OCI-LY3 (cell line): Measurements from ENCODE around the gene RPP40.

Source experiments
- H2AFZ ChIP-seq: fragments of 200-600, 300-600 bp; shearing (Covaris generic); 2 replicates; pipeline ENCODE4 v1.6.0; 2014; ENCODE audit warnings: antibody characterized with exemption, low read depth, low read length
- H3K27ac ChIP-seq: fragments of 200-600, 300-600 bp; sonication (generic); 2 replicates; pipeline ENCODE4 v1.5.1; 2014; ENCODE audit warnings: mild to moderate bottlenecking, low read length, moderate library complexity, mixed read lengths
- H3K27me3 ChIP-seq: fragments of 200-600, 300-600 bp; sonication (generic); 2 replicates; pipeline ENCODE4 v1.6.1; 2014; ENCODE audit warnings: low read depth, low read length, mixed read lengths
- H3K36me3 ChIP-seq: fragments of 200-600, 300-600 bp; sonication (generic); replicated peaks from 2 replicates; pipeline ENCODE3; 2014; ENCODE audit warnings: low read depth, low read length, mixed read lengths
- H3K4me1 ChIP-seq: fragments of 300-600, 200-600 bp; sonication (generic); 2 replicates; pipeline ENCODE4 v1.6.1; 2014; ENCODE audit warnings: low read length, mixed read lengths
- H3K4me2 ChIP-seq: fragments of 200-600, 300-600 bp; sonication (generic); 2 replicates; pipeline ENCODE4 v1.6.1; 2014; ENCODE audit warnings: low read length, mixed read lengths
- H3K4me3 ChIP-seq: fragments of 300-600, 200-600 bp; sonication (generic); 2 replicates; pipeline ENCODE4 v1.5.1; 2014; ENCODE audit warnings: antibody characterized with exemption, mild to moderate bottlenecking, low read length, moderate library complexity
- H3K79me2 ChIP-seq: fragments of 300-600, 200-600 bp; shearing (Covaris generic); 2 replicates; pipeline ENCODE4 v1.6.1; 2014; ENCODE audit warnings: mild to moderate bottlenecking, low read length, mixed read lengths
- H3K9ac ChIP-seq: fragments of 300-600, 200-600 bp; shearing (Covaris generic); 2 replicates; pipeline ENCODE4 v1.6.0; 2014; ENCODE audit warnings: mild to moderate bottlenecking, low read length, moderate library complexity
- H3K9me3 ChIP-seq: fragments of 200-600, 300-600 bp; shearing (Covaris generic); 2 replicates; pipeline ENCODE4 v1.6.1; 2014; ENCODE audit warnings: low read length, mixed read lengths; ENCODE audit not compliant: insufficient read depth
- H4K20me1 ChIP-seq: fragments of 200-600, 300-600 bp; sonication (generic); 2 replicates; pipeline ENCODE4 v1.6.1; 2016; ENCODE audit warnings: low read length, mixed read lengths; ENCODE audit not compliant: insufficient read depth
- CTCF ChIP-seq: fragments of 200-600, 300-600 bp; sonication (generic); IDR thresholded peaks from 2 replicates; pipeline ENCODE4 v1.5.1; 2014; ENCODE audit warnings: antibody characterized with exemption, low read length, low read depth
- EZH2phosphoT487 ChIP-seq: fragments of 200-600 bp; shearing (Covaris generic); IDR thresholded peaks from 2 replicates; pipeline ENCODE4 v1.6.1; 2018; ENCODE audit warnings: antibody characterized with exemption, mixed run types, low read depth

The RPP40 gene

GRCh38 chr6:4997862-4998261 lies 6.0 kb downstream of the RPP40 start:
- H4K20me1 ChIP-seq: no peaks in the 10 kb centered on the region
- no peak overlapping the region for H3K4me2 ChIP-seq
- no peak overlapping the region for H2AFZ ChIP-seq
- no peaks in the 10 kb centered on the region for H3K9me3 ChIP-seq
- H3K36me3 ChIP-seq: no peaks in the 10 kb centered on the region
- no peaks in the 10 kb centered on the region for H3K4me1 ChIP-seq
- no peak overlapping the region for H3K9ac ChIP-seq
- H3K27ac ChIP-seq: no peak overlapping the region
- TF ChIP-seq EZH2phosphoT487 (no peak), CTCF (no peak)
- no peak overlapping the region for H3K4me3 ChIP-seq
- no peaks in the 10 kb centered on the region for H3K79me2 ChIP-seq
- no peaks in the 10 kb centered on the region for H3K27me3 ChIP-seq

GRCh38 chr6:4994741-4995140 lies 9.1 kb downstream of the RPP40 start:
- Histone ChIP-seq H3K36me3 (no peaks in the 10 kb centered on the region), H3K4me1 (no peaks in the 10 kb centered on the region), H3K4me3 (no peak overlapping the region), H3K79me2 (no peaks in the 10 kb centered on the region), H3K9ac (no peak overlapping the region), H2AFZ (no peak overlapping the region), H3K27ac (no peak overlapping the region), H3K9me3 (no peaks in the 10 kb centered on the region), H3K4me2 (no peak overlapping the region), H3K27me3 (no peaks in the 10 kb centered on the region), H4K20me1 (no peaks in the 10 kb centered on the region)
- no peak for TF ChIP-seq CTCF
- TF ChIP-seq EZH2phosphoT487: no peak

- H3K27me3 ChIP-seq: no peaks in the 10 kb centered on the region
- no peak overlapping the region for H3K4me3 ChIP-seq
- H3K27ac ChIP-seq: no peak overlapping the region
- H2AFZ ChIP-seq: no peak overlapping the region
- no peak overlapping the region for H3K9ac ChIP-seq
- no peaks in the 10 kb centered on the region for H3K4me1 ChIP-seq
- no peak for TF ChIP-seq CTCF
- no peak for TF ChIP-seq EZH2phosphoT487
- no peaks in the 10 kb centered on the region for H3K79me2 ChIP-seq
- no peaks in the 10 kb centered on the region for H3K9me3 ChIP-seq
- no peaks in the 10 kb centered on the region for H4K20me1 ChIP-seq
- no peaks in the 10 kb centered on the region for H3K36me3 ChIP-seq
- H3K4me2 ChIP-seq: no peak overlapping the region
Measured at GRCh38 chr6:4987432-4987831, 16.4 kb downstream of the RPP40 start.

GRCh38 chr6:4986999-4987398 lies 16.8 kb downstream of the RPP40 start:
- no peaks in the 10 kb centered on the region for H4K20me1 ChIP-seq
- H2AFZ ChIP-seq: no peak overlapping the region
- no peak overlapping the region for H3K27ac ChIP-seq
- no peaks in the 10 kb centered on the region for H3K27me3 ChIP-seq
- no peak overlapping the region for H3K9ac ChIP-seq
- TF ChIP-seq EZH2phosphoT487 (no peak), CTCF (no peak)
- no peaks in the 10 kb centered on the region for H3K9me3 ChIP-seq
- no peak overlapping the region for H3K4me2 ChIP-seq
- no peaks in the 10 kb centered on the region for H3K4me1 ChIP-seq
- no peak overlapping the region for H3K4me3 ChIP-seq
- H3K36me3 ChIP-seq: no peaks in the 10 kb centered on the region
- no peaks in the 10 kb centered on the region for H3K79me2 ChIP-seq
